WTC11 (cell line): Measurements from ENCODE around the gene TMC3. TPM values are rescaled to one million over a fixed set of nuclear protein-coding genes. Genes with fewer than 3 reads are reported as not detected.

Experiments used
- ATAC-seq: fragments of 200-7000 bp; cut with Tn5 transposase; 2 replicates; pipeline ENCODE4 v1.10.0; 2021; ENCODE audit warnings: mild to moderate bottlenecking, moderate library complexity
- CTCF ChIA-PET: fragments of 300-600 bp; sonication (Branson Sonifier 250); formaldehyde crosslinking; loops from one replicate; lab custom pipeline; 2021; ENCODE audit warnings: antibody characterized with exemption; lab: Charles Lee
- POLR2A ChIA-PET: fragments of 350-600 bp; sonication (Branson Sonifier 250); formaldehyde crosslinking; loops from one replicate; lab custom pipeline; 2021; ENCODE audit warnings: antibody characterized with exemption; lab: Charles Lee
- DNase-seq: peaks from one replicate; pipeline ENCODE4 v3.0.0; 2021; ENCODE audit warnings: low spot score
- H3K27ac Mint-ChIP-seq: 2 replicates; pipeline ENCODE4 v1.8.0; 2021; ENCODE audit warnings: mixed read lengths
- H3K27me3 Mint-ChIP-seq: 2 replicates; pipeline ENCODE4 v1.8.0; 2021; ENCODE audit warnings: low read depth, mild to moderate bottlenecking, moderate library complexity, mixed read lengths
- H3K36me3 Mint-ChIP-seq: 2 replicates; pipeline ENCODE4 v1.8.0; 2021; ENCODE audit warnings: mixed read lengths
- H3K4me1 Mint-ChIP-seq: 2 replicates; pipeline ENCODE4 v1.8.0; 2022; ENCODE audit warnings: mixed read lengths
- H3K4me3 Mint-ChIP-seq: 2 replicates; pipeline ENCODE4 v1.8.0; 2021; ENCODE audit warnings: mild to moderate bottlenecking, moderate library complexity, mixed read lengths
- H3K9me3 Mint-ChIP-seq: 2 replicates; pipeline ENCODE4 v1.8.0; 2021; ENCODE audit warnings: mixed read lengths
- ATF1 ChIP-seq: sonication (generic); formaldehyde crosslinking; IDR thresholded peaks from 2 replicates; pipeline ENCODE4 v1.8.1; 2023; ENCODE audit warnings: mild to moderate bottlenecking, moderate library complexity, missing genetic modification reagents
- ATF2 ChIP-seq: sonication (generic); formaldehyde crosslinking; IDR thresholded peaks from 2 replicates; pipeline ENCODE4 v1.8.1; 2022; ENCODE audit warnings: low read depth, missing genetic modification reagents, borderline replicate concordance
- CDX4 ChIP-seq: fragments of 250-450 bp; sonication (Bioruptor Pico); IDR thresholded peaks from 2 replicates; pipeline ENCODE4 v1.9.0; 2021; ENCODE audit warnings: moderate library complexity, mild to moderate bottlenecking, inconsistent platforms, borderline replicate concordance
- CTCF ChIP-seq: fragments of 200-600 bp; IDR thresholded peaks from 2 replicates; pipeline ENCODE4 v1.8.0; 2022; ENCODE audit warnings: antibody characterized with exemption
- ETV6 ChIP-seq: sonication (generic); formaldehyde crosslinking; IDR thresholded peaks from 2 replicates; pipeline ENCODE4 v1.8.1; 2022; ENCODE audit warnings: mild to moderate bottlenecking, missing genetic modification reagents
- IRF1 ChIP-seq: sonication (generic); formaldehyde crosslinking; IDR thresholded peaks from 2 replicates; pipeline ENCODE4 v1.8.0; 2023; ENCODE audit warnings: missing genetic modification reagents
- NFE2L1 ChIP-seq: sonication (generic); formaldehyde crosslinking; IDR thresholded peaks from 2 replicates; pipeline ENCODE4 v1.8.1; 2023; ENCODE audit warnings: missing genetic modification reagents
- PRRX2 ChIP-seq: fragments of 250-450 bp; sonication (Bioruptor Pico); IDR thresholded peaks from 2 replicates; pipeline ENCODE4 v1.8.0; 2021; ENCODE audit warnings: mild to moderate bottlenecking
- RORB ChIP-seq: fragments of 250-450 bp; sonication (Bioruptor Pico); IDR thresholded peaks from 2 replicates; pipeline ENCODE4 v1.9.0; 2021; ENCODE audit warnings: mild to moderate bottlenecking
- SMAD3 ChIP-seq: sonication (generic); formaldehyde crosslinking; IDR thresholded peaks from 2 replicates; pipeline ENCODE4 v1.8.0; 2022; ENCODE audit warnings: missing genetic modification reagents, mild to moderate bottlenecking, borderline replicate concordance
- ZNF317 ChIP-seq: sonication (generic); formaldehyde crosslinking; IDR thresholded peaks from 2 replicates; pipeline ENCODE4 v1.8.1; 2023; ENCODE audit warnings: low read depth, mild to moderate bottlenecking, moderate library complexity, missing genetic modification reagents, borderline replicate concordance
- total RNA-seq: library from RNA; stranded (reverse); gene quantifications from 3 replicates; pipeline ENCODE4 v1.2.3, GENCODE V29; 2021
- TF ChIP-seq, protein P1 (sequence below): sonication (generic); formaldehyde crosslinking; IDR thresholded peaks from 2 replicates; pipeline ENCODE4 v1.8.0; 2023; ENCODE audit warnings: mild to moderate bottlenecking, missing genetic modification reagents
- TF ChIP-seq, protein P2 (sequence below): fragments of 250-450 bp; sonication (Bioruptor Pico); IDR thresholded peaks from 2 replicates; pipeline ENCODE4 v1.9.0; 2021; ENCODE audit warnings: mild to moderate bottlenecking
- TF ChIP-seq, protein P3 (sequence below): sonication (generic); formaldehyde crosslinking; IDR thresholded peaks from 2 replicates; pipeline ENCODE4 v1.8.1; 2022; ENCODE audit warnings: low read depth, mild to moderate bottlenecking, moderate library complexity, missing genetic modification reagents, borderline replicate concordance
- TF ChIP-seq, protein P4 (sequence below): sonication (generic); formaldehyde crosslinking; IDR thresholded peaks from 2 replicates; pipeline ENCODE4 v1.8.1; 2023; ENCODE audit warnings: mild to moderate bottlenecking, missing genetic modification reagents, moderate library complexity
- TF ChIP-seq, protein P5 (sequence below): sonication (generic); formaldehyde crosslinking; IDR thresholded peaks from 2 replicates; pipeline ENCODE4 v1.8.1; 2023; ENCODE audit warnings: mild to moderate bottlenecking, missing genetic modification reagents, borderline replicate concordance

Gene TMC3
- total RNA-seq, 1 experiment from 2014 or later, result not detected

- TF ChIP-seq CDX4 (CRISPR knock-in tag) (no peak), ETV6 (CRISPR knock-in tag) (no peak)
- TF ChIP-seq, protein P1, sequence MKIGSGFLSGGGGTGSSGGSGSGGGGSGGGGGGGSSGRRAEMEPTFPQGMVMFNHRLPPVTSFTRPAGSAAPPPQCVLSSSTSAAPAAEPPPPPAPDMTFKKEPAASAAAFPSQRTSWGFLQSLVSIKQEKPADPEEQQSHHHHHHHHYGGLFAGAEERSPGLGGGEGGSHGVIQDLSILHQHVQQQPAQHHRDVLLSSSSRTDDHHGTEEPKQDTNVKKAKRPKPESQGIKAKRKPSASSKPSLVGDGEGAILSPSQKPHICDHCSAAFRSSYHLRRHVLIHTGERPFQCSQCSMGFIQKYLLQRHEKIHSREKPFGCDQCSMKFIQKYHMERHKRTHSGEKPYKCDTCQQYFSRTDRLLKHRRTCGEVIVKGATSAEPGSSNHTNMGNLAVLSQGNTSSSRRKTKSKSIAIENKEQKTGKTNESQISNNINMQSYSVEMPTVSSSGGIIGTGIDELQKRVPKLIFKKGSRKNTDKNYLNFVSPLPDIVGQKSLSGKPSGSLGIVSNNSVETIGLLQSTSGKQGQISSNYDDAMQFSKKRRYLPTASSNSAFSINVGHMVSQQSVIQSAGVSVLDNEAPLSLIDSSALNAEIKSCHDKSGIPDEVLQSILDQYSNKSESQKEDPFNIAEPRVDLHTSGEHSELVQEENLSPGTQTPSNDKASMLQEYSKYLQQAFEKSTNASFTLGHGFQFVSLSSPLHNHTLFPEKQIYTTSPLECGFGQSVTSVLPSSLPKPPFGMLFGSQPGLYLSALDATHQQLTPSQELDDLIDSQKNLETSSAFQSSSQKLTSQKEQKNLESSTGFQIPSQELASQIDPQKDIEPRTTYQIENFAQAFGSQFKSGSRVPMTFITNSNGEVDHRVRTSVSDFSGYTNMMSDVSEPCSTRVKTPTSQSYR (CRISPR knock-in tag), result no peak
Observed at GRCh38 chr15:81411051-81411450, 37.0 kb upstream of the TMC3 start (continued).

DNA sequence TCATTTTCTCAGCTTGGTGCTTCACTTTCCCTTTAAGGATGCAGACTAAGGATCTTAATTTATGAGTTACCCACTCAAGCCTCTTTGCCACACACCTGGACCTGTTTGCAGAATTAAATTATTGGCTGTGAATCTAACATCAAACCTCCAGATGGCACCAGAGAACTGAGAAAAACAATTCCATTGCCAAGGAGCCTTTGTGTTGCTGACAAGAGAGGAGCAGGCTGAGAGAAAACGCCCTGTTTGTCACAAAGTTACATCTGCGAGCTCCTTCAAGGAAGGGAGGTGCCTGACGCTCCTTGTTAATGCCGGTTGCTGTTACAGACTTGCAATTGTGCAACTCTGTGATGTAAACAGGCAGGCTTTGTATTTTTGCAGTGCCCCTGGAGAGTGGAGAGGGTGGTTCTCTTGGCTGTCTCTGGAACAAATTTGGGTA lies 36.3 kb upstream of the TMC3 start:
- Mint-ChIP-seq H3K9me3 (peaks cover 6% of the 10 kb centered on the region), H3K4me1 (peaks cover 8% of the 10 kb centered on the region), H3K36me3 (no peaks in the 10 kb centered on the region), H3K27me3 (no peaks in the 10 kb centered on the region; the same call in 1 of the 2 replicates), H3K4me3 (peak overlapping the region; percentile 14; the same call in 1 of the 2 replicates), H3K27ac (peak overlapping the region; percentile 20; the same call in 1 of the 2 replicates)
- ChIA-PET POLR2A (no interaction called here), CTCF (interaction anchor here (0.6 to 5.4 kb wide), 51 partner anchors 8 to 730 kb away, joined by 3 to 38 read pairs (median 4); partner anchors contain the start of gene STARD5)
- ATAC-seq (peak; percentile 86), DNase-seq (peak; percentile 24)
- TF ChIP-seq NFE2L1 (CRISPR knock-in tag) (no peak), ATF2 (no peak), ATF1 (CRISPR knock-in tag) (no peak)
- TF ChIP-seq, protein P2, sequence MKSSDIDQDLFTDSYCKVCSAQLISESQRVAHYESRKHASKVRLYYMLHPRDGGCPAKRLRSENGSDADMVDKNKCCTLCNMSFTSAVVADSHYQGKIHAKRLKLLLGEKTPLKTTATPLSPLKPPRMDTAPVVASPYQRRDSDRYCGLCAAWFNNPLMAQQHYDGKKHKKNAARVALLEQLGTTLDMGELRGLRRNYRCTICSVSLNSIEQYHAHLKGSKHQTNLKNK (CRISPR knock-in tag), result no peak

DNA sequence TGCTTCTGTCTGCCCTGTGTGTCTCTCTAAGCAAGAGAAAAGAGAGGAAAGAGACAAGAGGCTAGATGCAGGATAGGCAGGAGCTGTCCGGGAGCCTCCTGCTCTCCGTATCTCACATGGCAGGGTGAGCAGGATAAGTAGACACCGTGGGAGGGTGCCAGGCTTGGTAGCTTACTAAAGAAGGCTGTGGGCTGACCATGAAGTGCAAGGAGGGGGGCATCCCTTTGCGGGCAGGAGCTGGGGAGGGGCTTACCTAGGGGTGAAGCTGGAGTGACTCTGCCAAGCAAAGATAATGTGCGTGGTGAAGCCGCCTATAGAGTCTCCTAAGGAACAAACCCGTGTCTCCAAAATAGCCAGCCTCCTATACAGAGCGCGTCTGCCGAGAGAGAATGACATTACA lies 33.7 kb upstream of the TMC3 start:
- CTCF ChIA-PET, result interaction anchor here (2.7 to 5.4 kb wide), 2 partner anchors 133 to 141 kb away, joined by 13 to 38 read pairs; no protein-coding TSS in a partner anchor
- no peak for ATAC-seq
- TF ChIP-seq PRRX2 (CRISPR knock-in tag), result no peak
- TF ChIP-seq, protein P3, sequence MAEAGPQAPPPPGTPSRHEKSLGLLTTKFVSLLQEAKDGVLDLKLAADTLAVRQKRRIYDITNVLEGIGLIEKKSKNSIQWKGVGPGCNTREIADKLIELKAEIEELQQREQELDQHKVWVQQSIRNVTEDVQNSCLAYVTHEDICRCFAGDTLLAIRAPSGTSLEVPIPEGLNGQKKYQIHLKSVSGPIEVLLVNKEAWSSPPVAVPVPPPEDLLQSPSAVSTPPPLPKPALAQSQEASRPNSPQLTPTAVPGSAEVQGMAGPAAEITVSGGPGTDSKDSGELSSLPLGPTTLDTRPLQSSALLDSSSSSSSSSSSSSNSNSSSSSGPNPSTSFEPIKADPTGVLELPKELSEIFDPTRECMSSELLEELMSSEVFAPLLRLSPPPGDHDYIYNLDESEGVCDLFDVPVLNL (CRISPR knock-in tag), result no peak
- TF ChIP-seq SMAD3 (CRISPR knock-in tag), result no peak
- no peak for TF ChIP-seq RORB (CRISPR knock-in tag)
- no peak for TF ChIP-seq CTCF
- TF ChIP-seq, protein P4, sequence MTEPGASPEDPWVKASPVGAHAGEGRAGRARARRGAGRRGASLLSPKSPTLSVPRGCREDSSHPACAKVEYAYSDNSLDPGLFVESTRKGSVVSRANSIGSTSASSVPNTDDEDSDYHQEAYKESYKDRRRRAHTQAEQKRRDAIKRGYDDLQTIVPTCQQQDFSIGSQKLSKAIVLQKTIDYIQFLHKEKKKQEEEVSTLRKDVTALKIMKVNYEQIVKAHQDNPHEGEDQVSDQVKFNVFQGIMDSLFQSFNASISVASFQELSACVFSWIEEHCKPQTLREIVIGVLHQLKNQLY (CRISPR knock-in tag), result no peak
- no peak for TF ChIP-seq ETV6 (CRISPR knock-in tag)
- no peak for TF ChIP-seq ZNF317 (CRISPR knock-in tag)
- no peak for TF ChIP-seq IRF1 (CRISPR knock-in tag)
- TF ChIP-seq, protein P5, sequence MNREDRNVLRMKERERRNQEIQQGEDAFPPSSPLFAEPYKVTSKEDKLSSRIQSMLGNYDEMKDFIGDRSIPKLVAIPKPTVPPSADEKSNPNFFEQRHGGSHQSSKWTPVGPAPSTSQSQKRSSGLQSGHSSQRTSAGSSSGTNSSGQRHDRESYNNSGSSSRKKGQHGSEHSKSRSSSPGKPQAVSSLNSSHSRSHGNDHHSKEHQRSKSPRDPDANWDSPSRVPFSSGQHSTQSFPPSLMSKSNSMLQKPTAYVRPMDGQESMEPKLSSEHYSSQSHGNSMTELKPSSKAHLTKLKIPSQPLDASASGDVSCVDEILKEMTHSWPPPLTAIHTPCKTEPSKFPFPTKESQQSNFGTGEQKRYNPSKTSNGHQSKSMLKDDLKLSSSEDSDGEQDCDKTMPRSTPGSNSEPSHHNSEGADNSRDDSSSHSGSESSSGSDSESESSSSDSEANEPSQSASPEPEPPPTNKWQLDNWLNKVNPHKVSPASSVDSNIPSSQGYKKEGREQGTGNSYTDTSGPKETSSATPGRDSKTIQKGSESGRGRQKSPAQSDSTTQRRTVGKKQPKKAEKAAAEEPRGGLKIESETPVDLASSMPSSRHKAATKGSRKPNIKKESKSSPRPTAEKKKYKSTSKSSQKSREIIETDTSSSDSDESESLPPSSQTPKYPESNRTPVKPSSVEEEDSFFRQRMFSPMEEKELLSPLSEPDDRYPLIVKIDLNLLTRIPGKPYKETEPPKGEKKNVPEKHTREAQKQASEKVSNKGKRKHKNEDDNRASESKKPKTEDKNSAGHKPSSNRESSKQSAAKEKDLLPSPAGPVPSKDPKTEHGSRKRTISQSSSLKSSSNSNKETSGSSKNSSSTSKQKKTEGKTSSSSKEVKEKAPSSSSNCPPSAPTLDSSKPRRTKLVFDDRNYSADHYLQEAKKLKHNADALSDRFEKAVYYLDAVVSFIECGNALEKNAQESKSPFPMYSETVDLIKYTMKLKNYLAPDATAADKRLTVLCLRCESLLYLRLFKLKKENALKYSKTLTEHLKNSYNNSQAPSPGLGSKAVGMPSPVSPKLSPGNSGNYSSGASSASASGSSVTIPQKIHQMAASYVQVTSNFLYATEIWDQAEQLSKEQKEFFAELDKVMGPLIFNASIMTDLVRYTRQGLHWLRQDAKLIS (CRISPR knock-in tag), result no peak

More for the DNA sequence above, 33.7 kb upstream of the TMC3 start:
- Mint-ChIP-seq H3K27me3 (no peaks in the 10 kb centered on the region), H3K4me1 (peaks cover 8% of the 10 kb centered on the region), H3K36me3 (no peaks in the 10 kb centered on the region), H3K9me3 (no peaks in the 10 kb centered on the region), H3K27ac (no peak overlapping the region), H3K4me3 (no peak overlapping the region)
- POLR2A ChIA-PET, result no interaction called here
- DNase-seq, result no peak
